HUDEP-2 (cell line): ENCODE measurements around the gene SNAI3.

ENCODE experiments used
- DNase-seq, 76 experiments: peaks; one replicate each; lab custom pipeline; 2025; ENCODE audit not compliant: unreplicated experiment in 76 of 76; lab: John Stamatoyannopoulos, UW

The SNAI3 gene

GRCh38 chr16:88686439-88687253 is at the start of gene SNAI3:
Gene SNAI3, minus strand, starts transcription at chr16:88686507. Its CDS starts 101 bp downstream, at chr16:88686406.
- peak in 58 of 76 experiments; percentile 8 to 81 (median 56) for DNase-seq

- no peak for DNase-seq
Measured at GRCh38 chr16:88736088-88736487, 49.8 kb upstream of the SNAI3 start.

- DNase-seq = no peak
Measured at GRCh38 chr16:88735616-88736015, 49.3 kb upstream of the SNAI3 start.

- DNase-seq = no peak
Measured at GRCh38 chr16:88735121-88735520, 48.8 kb upstream of the SNAI3 start.

- no peak for DNase-seq
Measured at GRCh38 chr16:88734361-88734728, 48.0 kb upstream of the SNAI3 start.

GRCh38 chr16:88733630-88734360 is 47.5 kb upstream of the SNAI3 start:
- no peak for DNase-seq

- DNase-seq = no peak
Measured at GRCh38 chr16:88732961-88733294, 46.6 kb upstream of the SNAI3 start.

GRCh38 chr16:88732172-88732960 is 46.1 kb upstream of the SNAI3 start:
- no peak for DNase-seq

GRCh38 chr16:88731699-88732098 is 45.4 kb upstream of the SNAI3 start:
- DNase-seq = peak in 38 of 76 experiments; percentile 8 to 66 (median 28)

- no peak for DNase-seq
Measured at GRCh38 chr16:88730632-88731607, 44.6 kb upstream of the SNAI3 start.

- DNase-seq = no peak
Measured at GRCh38 chr16:88727871-88728270, 41.6 kb upstream of the SNAI3 start.

- no peak for DNase-seq
Measured at GRCh38 chr16:88726981-88727380, 40.7 kb upstream of the SNAI3 start.

- no peak for DNase-seq
Measured at GRCh38 chr16:88726408-88726749, 40.1 kb upstream of the SNAI3 start.

GRCh38 chr16:88725609-88726407 is 39.5 kb upstream of the SNAI3 start:
- DNase-seq = no peak

- DNase-seq = no peak
Measured at GRCh38 chr16:88724855-88725555, 38.7 kb upstream of the SNAI3 start.

- DNase-seq = no peak
Measured at GRCh38 chr16:88723911-88724310, 37.6 kb upstream of the SNAI3 start.

GRCh38 chr16:88723507-88723887 is 37.2 kb upstream of the SNAI3 start:
- no peak for DNase-seq

GRCh38 chr16:88722784-88723506 is 36.6 kb upstream of the SNAI3 start:
- no peak for DNase-seq
